ENCODE results near the gene NFIX. TPM values are rescaled to one million over a fixed set of nuclear protein-coding genes. Genes with fewer than 3 reads are reported as not detected.

NFIX gene
- total and polyA plus RNA-seq, 2 of the 13 experiments (the other 11 are each of a cell fraction or from before 2014, with no cell fraction given), result 3.4 to 5.4 TPM

- TF ChIP-seq DR1 (CRISPR knock-in tag; IDR thresholded peaks at IDR 0.05) (peak; percentile 72; the same call in 1 of the 2 replicates), STAG1 (CRISPR knock-in tag; IDR thresholded peaks at IDR 0.05) (peak; percentile 25), BRCA1 (CRISPR knock-in tag; IDR thresholded peaks at IDR 0.05) (0 out of 2 replicates have a peak, but pooled peaks have one; percentile 36), ZNF468 (CRISPR knock-in tag; IDR thresholded peaks at IDR 0.05) (no peak), FOXC1 (CRISPR knock-in tag; IDR thresholded peaks at IDR 0.05; ENCODE audit: borderline replicate concordance) (no peak), SMYD3 (CRISPR knock-in tag; IDR thresholded peaks at IDR 0.05) (no peak), RCOR2 (CRISPR knock-in tag; IDR thresholded peaks at IDR 0.05) (peak; percentile 62; the same call in 1 of the 2 replicates), ZNF24 (IDR thresholded peaks at IDR 0.05) (no peak), ZNF576 (CRISPR knock-in tag; IDR thresholded peaks at IDR 0.05) (no peak), ZSCAN22 (CRISPR knock-in tag; IDR thresholded peaks at IDR 0.05) (no peak), JUN (CRISPR knock-in tag; IDR thresholded peaks at IDR 0.05) (no peak), ZNF674 (CRISPR knock-in tag; IDR thresholded peaks at IDR 0.05; ENCODE audit: low read depth) (no peak), MTF1 (CRISPR knock-in tag; IDR thresholded peaks at IDR 0.05) (no peak), ARID4A (CRISPR knock-in tag; IDR thresholded peaks at IDR 0.05; ENCODE audit: borderline replicate concordance) (peak; percentile 65; the same call in 1 of the 2 replicates), RNF2 (conservative IDR thresholded peaks at IDR 0.05; ENCODE audit: low read depth) (no peak)
- TF ChIP-seq, protein P1, sequence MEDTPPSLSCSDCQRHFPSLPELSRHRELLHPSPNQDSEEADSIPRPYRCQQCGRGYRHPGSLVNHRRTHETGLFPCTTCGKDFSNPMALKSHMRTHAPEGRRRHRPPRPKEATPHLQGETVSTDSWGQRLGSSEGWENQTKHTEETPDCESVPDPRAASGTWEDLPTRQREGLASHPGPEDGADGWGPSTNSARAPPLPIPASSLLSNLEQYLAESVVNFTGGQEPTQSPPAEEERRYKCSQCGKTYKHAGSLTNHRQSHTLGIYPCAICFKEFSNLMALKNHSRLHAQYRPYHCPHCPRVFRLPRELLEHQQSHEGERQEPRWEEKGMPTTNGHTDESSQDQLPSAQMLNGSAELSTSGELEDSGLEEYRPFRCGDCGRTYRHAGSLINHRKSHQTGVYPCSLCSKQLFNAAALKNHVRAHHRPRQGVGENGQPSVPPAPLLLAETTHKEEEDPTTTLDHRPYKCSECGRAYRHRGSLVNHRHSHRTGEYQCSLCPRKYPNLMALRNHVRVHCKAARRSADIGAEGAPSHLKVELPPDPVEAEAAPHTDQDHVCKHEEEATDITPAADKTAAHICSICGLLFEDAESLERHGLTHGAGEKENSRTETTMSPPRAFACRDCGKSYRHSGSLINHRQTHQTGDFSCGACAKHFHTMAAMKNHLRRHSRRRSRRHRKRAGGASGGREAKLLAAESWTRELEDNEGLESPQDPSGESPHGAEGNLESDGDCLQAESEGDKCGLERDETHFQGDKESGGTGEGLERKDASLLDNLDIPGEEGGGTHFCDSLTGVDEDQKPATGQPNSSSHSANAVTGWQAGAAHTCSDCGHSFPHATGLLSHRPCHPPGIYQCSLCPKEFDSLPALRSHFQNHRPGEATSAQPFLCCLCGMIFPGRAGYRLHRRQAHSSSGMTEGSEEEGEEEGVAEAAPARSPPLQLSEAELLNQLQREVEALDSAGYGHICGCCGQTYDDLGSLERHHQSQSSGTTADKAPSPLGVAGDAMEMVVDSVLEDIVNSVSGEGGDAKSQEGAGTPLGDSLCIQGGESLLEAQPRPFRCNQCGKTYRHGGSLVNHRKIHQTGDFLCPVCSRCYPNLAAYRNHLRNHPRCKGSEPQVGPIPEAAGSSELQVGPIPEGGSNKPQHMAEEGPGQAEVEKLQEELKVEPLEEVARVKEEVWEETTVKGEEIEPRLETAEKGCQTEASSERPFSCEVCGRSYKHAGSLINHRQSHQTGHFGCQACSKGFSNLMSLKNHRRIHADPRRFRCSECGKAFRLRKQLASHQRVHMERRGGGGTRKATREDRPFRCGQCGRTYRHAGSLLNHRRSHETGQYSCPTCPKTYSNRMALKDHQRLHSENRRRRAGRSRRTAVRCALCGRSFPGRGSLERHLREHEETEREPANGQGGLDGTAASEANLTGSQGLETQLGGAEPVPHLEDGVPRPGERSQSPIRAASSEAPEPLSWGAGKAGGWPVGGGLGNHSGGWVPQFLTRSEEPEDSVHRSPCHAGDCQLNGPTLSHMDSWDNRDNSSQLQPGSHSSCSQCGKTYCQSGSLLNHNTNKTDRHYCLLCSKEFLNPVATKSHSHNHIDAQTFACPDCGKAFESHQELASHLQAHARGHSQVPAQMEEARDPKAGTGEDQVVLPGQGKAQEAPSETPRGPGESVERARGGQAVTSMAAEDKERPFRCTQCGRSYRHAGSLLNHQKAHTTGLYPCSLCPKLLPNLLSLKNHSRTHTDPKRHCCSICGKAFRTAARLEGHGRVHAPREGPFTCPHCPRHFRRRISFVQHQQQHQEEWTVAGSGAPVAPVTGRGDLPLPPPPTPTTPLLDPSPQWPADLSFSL (CRISPR knock-in tag; IDR thresholded peaks at IDR 0.05), result no peak
Measured at GRCh38 chr19:13053761-13054625, 58.7 kb downstream of the NFIX start (continued).
